ENCODE results near the gene AHRR.

DNA sequence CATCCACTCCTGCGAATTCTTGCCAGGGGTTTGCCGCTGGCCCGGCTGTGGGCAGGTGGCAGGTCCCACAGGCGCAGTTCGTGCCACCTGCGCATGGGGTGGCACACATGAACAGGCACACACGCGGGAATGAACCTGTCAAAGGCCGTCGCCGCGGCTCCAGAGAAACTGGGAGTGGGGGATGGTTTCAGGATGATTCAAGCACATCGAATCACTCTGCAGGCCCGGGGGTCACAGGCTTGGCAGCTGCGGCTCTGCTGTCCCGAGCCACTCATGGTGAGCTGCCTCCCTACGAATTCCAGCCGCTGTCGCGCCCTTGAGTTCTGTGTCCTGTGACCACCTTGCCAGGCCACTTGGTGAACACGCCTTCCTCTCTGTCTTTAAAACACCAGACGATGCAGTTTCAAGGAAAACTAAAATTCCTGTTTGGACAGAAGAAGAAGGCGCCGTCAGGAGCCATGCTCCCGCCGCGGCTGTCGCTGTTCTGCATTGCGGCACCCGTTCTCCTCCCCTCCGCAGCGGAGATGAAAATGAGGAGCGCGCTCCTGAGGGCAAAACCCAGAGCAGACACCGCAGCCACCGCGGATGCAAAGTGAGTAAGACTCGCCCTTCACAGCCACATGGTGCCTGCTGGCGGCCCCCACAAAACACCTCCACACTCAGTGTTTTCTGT lies 106.0 kb downstream of the AHRR start:
- TF ChIP-seq, protein P1, sequence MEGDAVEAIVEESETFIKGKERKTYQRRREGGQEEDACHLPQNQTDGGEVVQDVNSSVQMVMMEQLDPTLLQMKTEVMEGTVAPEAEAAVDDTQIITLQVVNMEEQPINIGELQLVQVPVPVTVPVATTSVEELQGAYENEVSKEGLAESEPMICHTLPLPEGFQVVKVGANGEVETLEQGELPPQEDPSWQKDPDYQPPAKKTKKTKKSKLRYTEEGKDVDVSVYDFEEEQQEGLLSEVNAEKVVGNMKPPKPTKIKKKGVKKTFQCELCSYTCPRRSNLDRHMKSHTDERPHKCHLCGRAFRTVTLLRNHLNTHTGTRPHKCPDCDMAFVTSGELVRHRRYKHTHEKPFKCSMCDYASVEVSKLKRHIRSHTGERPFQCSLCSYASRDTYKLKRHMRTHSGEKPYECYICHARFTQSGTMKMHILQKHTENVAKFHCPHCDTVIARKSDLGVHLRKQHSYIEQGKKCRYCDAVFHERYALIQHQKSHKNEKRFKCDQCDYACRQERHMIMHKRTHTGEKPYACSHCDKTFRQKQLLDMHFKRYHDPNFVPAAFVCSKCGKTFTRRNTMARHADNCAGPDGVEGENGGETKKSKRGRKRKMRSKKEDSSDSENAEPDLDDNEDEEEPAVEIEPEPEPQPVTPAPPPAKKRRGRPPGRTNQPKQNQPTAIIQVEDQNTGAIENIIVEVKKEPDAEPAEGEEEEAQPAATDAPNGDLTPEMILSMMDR (IDR thresholded peaks at IDR 0.05): no peak
- TF ChIP-seq POLR2A (IDR thresholded peaks at IDR 0.05): no peak
